ENCODE results near the gene EFNA3. TPM values are rescaled to one million over a fixed set of nuclear protein-coding genes. Genes with fewer than 3 reads are reported as not detected.

EFNA3 gene
- total and polyA plus RNA-seq, 8 donors: 1.1 to 4.8 (median 3.6) TPM

GRCh38 chr1:155052439-155053395, 25.9 kb upstream of the EFNA3 start:
- no peaks in the 10 kb centered on the region for H3K27me3 ChIP-seq
- ATAC-seq: peak; percentile 7
- peaks cover 15 to 42% of the 10 kb centered on the region in 2 donors for H3K4me1 ChIP-seq
- peaks cover 0 to 42% of the 10 kb centered on the region in 2 donors for H3K36me3 ChIP-seq
- intact Hi-C loops (cut with DNase I): no loop called here
- H3K9me3 ChIP-seq: no peaks in the 10 kb centered on the region
- TF ChIP-seq, protein P1, sequence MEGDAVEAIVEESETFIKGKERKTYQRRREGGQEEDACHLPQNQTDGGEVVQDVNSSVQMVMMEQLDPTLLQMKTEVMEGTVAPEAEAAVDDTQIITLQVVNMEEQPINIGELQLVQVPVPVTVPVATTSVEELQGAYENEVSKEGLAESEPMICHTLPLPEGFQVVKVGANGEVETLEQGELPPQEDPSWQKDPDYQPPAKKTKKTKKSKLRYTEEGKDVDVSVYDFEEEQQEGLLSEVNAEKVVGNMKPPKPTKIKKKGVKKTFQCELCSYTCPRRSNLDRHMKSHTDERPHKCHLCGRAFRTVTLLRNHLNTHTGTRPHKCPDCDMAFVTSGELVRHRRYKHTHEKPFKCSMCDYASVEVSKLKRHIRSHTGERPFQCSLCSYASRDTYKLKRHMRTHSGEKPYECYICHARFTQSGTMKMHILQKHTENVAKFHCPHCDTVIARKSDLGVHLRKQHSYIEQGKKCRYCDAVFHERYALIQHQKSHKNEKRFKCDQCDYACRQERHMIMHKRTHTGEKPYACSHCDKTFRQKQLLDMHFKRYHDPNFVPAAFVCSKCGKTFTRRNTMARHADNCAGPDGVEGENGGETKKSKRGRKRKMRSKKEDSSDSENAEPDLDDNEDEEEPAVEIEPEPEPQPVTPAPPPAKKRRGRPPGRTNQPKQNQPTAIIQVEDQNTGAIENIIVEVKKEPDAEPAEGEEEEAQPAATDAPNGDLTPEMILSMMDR (IDR thresholded peaks at IDR 0.05): peak in 1 of 2 donors; percentile 17
- DNase-seq: no peak
- peak overlapping the region; percentile 78 to 95 for H3K4me3 ChIP-seq
- H3K27ac ChIP-seq: peak overlapping the region; percentile 65 to 97

- ATAC-seq (no peak), DNase-seq (no peak)
- H3K9me3 ChIP-seq: no peaks in the 10 kb centered on the region
- no peaks in the 10 kb centered on the region for H3K27me3 ChIP-seq
- peak overlapping the region in 1 of 2 donors; percentile 97 for H3K27ac ChIP-seq
- TF ChIP-seq, protein P1 (IDR thresholded peaks at IDR 0.05): no peak
- peaks cover 0 to 51% of the 10 kb centered on the region in 2 donors for H3K36me3 ChIP-seq
- peak overlapping the region in 1 of 2 donors; percentile 95 for H3K4me3 ChIP-seq
- intact Hi-C loops (cut with DNase I): no loop called here
- H3K4me1 ChIP-seq: peaks cover 15 to 42% of the 10 kb centered on the region in 2 donors
Observed at GRCh38 chr1:155053531-155054105, 25.0 kb upstream of the EFNA3 start.

DNA sequence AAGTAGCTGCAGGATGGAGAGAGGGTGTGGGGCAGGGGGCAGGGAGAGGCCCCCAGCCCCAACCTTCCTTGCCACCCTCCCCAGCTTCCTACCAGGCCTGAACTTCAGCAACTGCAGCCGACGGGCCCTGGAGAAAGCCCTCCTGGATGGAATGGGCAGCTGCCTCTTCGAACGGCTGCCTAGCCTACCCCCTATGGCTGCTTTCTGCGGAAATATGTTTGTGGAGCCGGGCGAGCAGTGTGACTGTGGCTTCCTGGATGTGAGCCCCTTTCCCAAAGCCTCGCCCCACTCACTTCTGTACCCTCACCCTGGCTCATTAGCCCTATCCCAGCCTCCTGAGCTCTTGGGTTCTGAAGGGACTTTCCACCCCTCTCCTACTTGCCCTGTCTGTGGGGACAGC, 21.5 kb upstream of the EFNA3 start:
- H3K9me3 ChIP-seq: no peaks in the 10 kb centered on the region
- H3K27me3 ChIP-seq: no peaks in the 10 kb centered on the region
- no peak for DNase-seq
- no peak overlapping the region for H3K4me3 ChIP-seq
- intact Hi-C loops (cut with DNase I): no loop called here
- ATAC-seq: no peak
- H3K27ac ChIP-seq: no peak overlapping the region
- H3K36me3 ChIP-seq: peaks cover 0 to 85% of the 10 kb centered on the region in 2 donors
- H3K4me1 ChIP-seq: peaks cover 0 to 33% of the 10 kb centered on the region in 2 donors
- TF ChIP-seq, protein P1 (IDR thresholded peaks at IDR 0.05): no peak

GRCh38 chr1:155057788-155058211, 20.8 kb upstream of the EFNA3 start:
- DNase-seq: peak in 1 of 4 donors; percentile 53
- peaks cover 6 to 33% of the 10 kb centered on the region in 2 donors for H3K4me1 ChIP-seq
- H3K36me3 ChIP-seq: peaks cover 0 to 88% of the 10 kb centered on the region in 2 donors
- H3K27me3 ChIP-seq: no peaks in the 10 kb centered on the region
- TF ChIP-seq, protein P1 (IDR thresholded peaks at IDR 0.05): no peak
- intact Hi-C loops (cut with DNase I): no loop called here
- H3K9me3 ChIP-seq: no peaks in the 10 kb centered on the region
- H3K4me3 ChIP-seq: no peak overlapping the region
- no peak for ATAC-seq
- H3K27ac ChIP-seq: no peak overlapping the region

- no peak overlapping the region for H3K27ac ChIP-seq
- H3K4me1 ChIP-seq: peaks cover 12 to 43% of the 10 kb centered on the region in 2 donors
- no peaks in the 10 kb centered on the region for H3K9me3 ChIP-seq
- peaks cover 0 to 66% of the 10 kb centered on the region in 2 donors for H3K36me3 ChIP-seq
- ATAC-seq: no peak
- no peak for DNase-seq
- TF ChIP-seq, protein P1 (IDR thresholded peaks at IDR 0.05): no peak
- H3K27me3 ChIP-seq: no peaks in the 10 kb centered on the region
- no peak overlapping the region for H3K4me3 ChIP-seq
- intact Hi-C loops (cut with DNase I): loop anchor here in 1 of 2 donors (10.0 kb wide), 1 partner anchor 106 kb away; the partner anchor contains the start of gene PBXIP1
Observed at GRCh38 chr1:155060736-155061135, 17.9 kb upstream of the EFNA3 start.
